Measurements from ENCODE around the gene CD40. TPM values are rescaled to one million over a fixed set of nuclear protein-coding genes. Genes with fewer than 3 reads are reported as not detected.
A peak's percentile ranks its signal among the peaks of the same experiment; 100 is the strongest.

CD40 gene
- total RNA-seq, 2 donors from 2014 or later: 3.6 to 4.2 TPM

DNA sequence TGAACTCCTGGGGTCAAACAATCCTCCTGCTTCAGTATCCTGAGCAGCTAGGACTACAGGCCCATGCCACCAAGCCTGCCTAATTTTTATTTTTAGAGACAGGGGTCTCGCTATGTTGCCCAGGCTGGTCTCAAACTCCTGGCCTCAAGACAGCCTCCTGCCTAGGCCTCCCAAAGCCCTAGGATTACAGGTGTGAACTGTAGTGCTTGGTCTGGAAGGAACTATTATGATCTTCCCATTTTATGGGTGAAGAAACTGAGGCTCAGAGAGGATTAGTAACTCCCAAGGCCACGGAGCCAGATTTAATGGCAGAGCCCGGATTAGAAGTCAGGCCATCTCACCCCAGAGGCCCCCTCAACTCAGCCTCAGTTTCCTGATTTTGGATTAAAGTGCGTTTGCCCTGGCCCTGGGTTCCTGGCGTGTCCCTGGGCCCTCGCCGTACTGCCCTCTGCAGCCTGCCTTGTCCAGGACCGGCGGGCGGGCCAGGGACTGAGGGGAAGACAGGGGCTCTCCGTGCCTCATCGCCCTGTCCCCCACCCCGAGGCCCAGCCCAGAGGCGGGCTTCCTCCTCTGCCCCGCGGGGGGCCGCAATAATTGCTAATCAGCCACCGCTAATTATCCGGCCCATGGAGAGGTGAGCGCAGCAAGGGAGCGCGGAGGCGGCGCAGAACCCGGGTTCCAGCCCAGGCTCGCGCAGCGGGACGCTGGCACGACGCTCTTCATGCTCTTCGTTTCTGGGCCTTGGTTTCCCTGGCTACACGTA lies 34.9 kb downstream of the CD40 start:
- H3K9me3 Mint-ChIP-seq: no peaks in the 10 kb centered on the region
- ATAC-seq (replicated peaks in 1 of 2) (no peak), DNase-seq (no peak)
- H3K27me3 Mint-ChIP-seq (ENCODE audit: low read depth): peaks cover 15% of the 10 kb centered on the region
- H3K36me3 Mint-ChIP-seq (ENCODE audit: insufficient read depth in 2 of 2): no peaks in the 10 kb centered on the region
- H3K4me1 Mint-ChIP-seq (ENCODE audit: low read depth): no peaks in the 10 kb centered on the region
- H3K27ac Mint-ChIP-seq: no peak overlapping the region
- H3K4me3 Mint-ChIP-seq: no peak overlapping the region

DNA sequence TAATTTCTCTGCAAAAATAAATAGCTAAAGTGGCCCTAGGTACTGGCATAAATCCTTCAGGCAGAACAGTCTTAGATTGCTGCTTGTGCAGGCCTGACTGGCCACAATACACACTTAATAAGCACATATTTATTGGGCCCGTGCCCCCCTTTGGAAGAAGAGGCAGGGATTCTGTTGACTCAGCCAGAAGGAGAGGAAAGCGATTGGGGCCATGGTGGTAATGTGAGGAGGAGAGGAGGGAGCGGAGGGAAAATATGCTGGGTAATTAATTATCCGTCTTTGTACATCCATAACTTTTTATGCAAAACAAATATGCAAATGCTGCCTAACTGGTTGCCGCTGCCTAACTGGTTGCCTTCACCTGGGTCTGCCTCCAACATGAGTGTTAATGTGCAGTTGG lies 36.2 kb downstream of the CD40 start:
- no peak for ATAC-seq (replicated peaks in 1 of 2)
- H3K4me1 Mint-ChIP-seq (ENCODE audit: low read depth): no peaks in the 10 kb centered on the region
- H3K4me3 Mint-ChIP-seq: no peak overlapping the region
- H3K36me3 Mint-ChIP-seq (ENCODE audit: insufficient read depth in 2 of 2): no peaks in the 10 kb centered on the region
- peaks cover 15% of the 10 kb centered on the region for H3K27me3 Mint-ChIP-seq (ENCODE audit: low read depth)
- no peak overlapping the region for H3K27ac Mint-ChIP-seq
- no peak for DNase-seq
- H3K9me3 Mint-ChIP-seq: no peaks in the 10 kb centered on the region

DNA sequence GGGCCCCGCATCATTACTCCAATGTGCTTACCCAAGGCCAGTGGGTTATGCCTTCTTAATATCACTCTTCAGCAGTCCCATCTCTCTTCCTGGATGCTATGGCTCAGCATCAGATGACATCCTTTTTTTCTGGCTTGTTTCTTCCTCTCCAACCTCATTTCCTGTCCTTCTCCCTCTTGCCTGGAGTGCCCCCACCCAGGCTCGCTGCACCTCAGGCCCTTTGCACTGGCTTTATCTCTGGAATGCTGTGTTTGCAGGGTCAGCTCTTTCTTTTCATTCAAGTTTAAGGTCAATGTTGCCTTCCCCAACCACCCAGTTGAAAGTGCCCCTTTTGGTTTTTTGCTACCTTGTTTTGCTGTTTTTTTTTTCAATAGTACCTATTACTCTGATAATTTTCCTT lies 36.7 kb downstream of the CD40 start:
- Mint-ChIP-seq H3K4me1 (ENCODE audit: low read depth) (no peaks in the 10 kb centered on the region), H3K27ac (no peak overlapping the region), H3K36me3 (ENCODE audit: insufficient read depth in 2 of 2) (no peaks in the 10 kb centered on the region), H3K27me3 (ENCODE audit: low read depth) (peaks cover 15% of the 10 kb centered on the region), H3K4me3 (no peak overlapping the region), H3K9me3 (no peaks in the 10 kb centered on the region)
- DNase-seq (no peak), ATAC-seq (replicated peaks in 1 of 2) (no peak)

DNA sequence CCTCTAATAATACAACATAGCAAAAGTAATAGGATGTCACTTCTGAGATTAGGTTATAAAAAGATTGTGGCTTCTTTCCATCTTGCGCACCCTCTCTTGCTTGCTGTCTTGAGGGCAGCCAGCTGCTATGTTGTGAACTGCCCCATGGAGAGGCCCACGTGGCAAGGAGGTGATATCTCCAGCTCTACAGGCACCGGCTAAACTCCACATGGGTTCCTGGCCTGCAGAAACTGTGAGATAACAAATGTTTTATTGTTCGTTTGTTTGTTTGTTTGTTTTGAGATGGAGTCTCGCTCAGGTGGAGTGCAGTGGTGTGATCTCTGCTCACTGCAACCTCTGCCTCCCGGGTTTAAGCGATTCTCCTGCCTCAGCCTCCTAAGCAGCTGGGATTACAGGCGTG lies 38.0 kb downstream of the CD40 start:
- Mint-ChIP-seq H3K36me3 (ENCODE audit: insufficient read depth in 2 of 2) (no peaks in the 10 kb centered on the region), H3K27me3 (ENCODE audit: low read depth) (peaks cover 15% of the 10 kb centered on the region), H3K9me3 (no peaks in the 10 kb centered on the region), H3K4me1 (ENCODE audit: low read depth) (no peaks in the 10 kb centered on the region), H3K4me3 (no peak overlapping the region), H3K27ac (no peak overlapping the region)
- ATAC-seq (replicated peaks in 1 of 2) (no peak), DNase-seq (no peak)

DNA sequence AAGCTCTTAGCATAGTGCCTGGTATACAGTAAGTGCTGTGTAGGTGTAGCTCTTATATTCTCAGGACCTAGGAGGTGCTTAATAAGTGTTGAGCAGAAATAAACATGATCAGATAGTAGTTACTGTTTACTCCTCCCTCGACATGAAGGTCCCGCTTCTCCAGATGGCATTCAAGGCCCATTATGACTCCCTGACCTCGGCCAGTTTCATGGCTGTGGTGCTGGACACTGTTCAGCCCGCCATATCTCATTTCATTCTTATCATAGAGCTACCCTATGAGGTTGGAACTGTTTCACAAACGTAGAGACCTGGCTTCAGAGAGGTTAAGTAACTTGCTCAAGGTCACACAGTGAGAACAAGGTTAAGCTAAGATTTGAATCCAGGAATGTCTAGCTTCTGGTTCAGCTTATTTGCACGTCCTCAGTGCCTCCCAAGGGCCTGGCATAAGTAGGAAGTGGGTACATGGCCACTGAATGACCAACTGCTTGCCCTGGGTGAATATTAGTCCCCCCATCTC lies 39.0 kb downstream of the CD40 start:
- peaks cover 15% of the 10 kb centered on the region for H3K27me3 Mint-ChIP-seq (ENCODE audit: low read depth)
- no peaks in the 10 kb centered on the region for H3K4me1 Mint-ChIP-seq (ENCODE audit: low read depth)
- H3K9me3 Mint-ChIP-seq: no peaks in the 10 kb centered on the region
- no peaks in the 10 kb centered on the region for H3K36me3 Mint-ChIP-seq (ENCODE audit: insufficient read depth in 2 of 2)
- DNase-seq: no peak
- H3K27ac Mint-ChIP-seq: no peak overlapping the region
- H3K4me3 Mint-ChIP-seq: no peak overlapping the region
- no peak for ATAC-seq (replicated peaks in 1 of 2)

DNA sequence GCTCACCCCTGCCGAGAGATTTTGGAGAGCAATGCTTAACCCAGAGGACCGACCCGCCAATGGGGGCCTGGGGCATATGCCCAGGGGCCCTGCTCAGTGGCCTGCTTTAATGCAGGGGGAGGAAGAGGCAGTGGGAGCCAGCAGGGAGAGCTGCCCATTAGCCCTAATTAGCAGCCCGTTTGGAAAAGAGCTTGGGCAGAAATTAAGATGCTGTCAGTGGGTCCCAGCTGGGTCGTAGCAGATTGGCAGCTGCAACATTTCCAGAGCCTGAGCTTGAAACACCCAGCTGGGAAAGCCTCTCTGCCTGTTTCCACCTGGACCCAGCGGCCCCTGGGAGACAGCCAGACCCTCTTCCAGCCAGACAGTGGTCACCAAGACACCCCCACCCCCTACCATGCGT lies 39.5 kb downstream of the CD40 start:
- Mint-ChIP-seq H3K9me3 (no peaks in the 10 kb centered on the region), H3K4me1 (ENCODE audit: low read depth) (no peaks in the 10 kb centered on the region), H3K36me3 (ENCODE audit: insufficient read depth in 2 of 2) (no peaks in the 10 kb centered on the region), H3K4me3 (no peak overlapping the region), H3K27me3 (ENCODE audit: low read depth) (peaks cover 15% of the 10 kb centered on the region), H3K27ac (no peak overlapping the region)
- no peak for DNase-seq
- ATAC-seq (replicated peaks in 1 of 2): no peak

DNA sequence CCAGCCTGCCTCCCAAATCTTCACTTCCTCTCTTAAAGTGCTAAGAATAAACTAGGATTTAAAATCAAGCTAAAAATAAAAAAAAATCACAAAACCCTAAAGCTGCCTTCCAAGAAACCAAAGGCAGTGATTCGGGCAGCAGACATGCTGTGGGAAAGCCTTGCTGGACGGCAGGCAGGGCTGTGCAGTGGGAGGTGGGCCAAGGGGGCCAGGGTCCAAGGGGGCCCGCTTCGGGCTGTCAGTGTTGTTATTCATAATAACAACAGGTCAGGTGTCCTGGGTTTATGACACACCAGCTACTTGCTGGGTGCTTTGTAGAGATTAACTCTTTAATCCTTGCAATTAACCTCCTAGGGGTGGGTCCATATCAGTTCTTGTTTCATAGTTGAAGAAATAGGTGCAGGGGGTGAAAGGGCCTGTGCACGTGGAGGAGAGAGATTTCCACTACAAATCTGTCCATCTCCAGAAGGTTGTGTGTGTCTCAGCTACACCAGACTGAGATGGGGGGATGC lies 40.4 kb downstream of the CD40 start:
- H3K27me3 Mint-ChIP-seq (ENCODE audit: low read depth): peaks cover 15% of the 10 kb centered on the region
- no peaks in the 10 kb centered on the region for H3K36me3 Mint-ChIP-seq (ENCODE audit: insufficient read depth in 2 of 2)
- DNase-seq (no peak), ATAC-seq (replicated peaks in 1 of 2) (no peak)
- H3K4me1 Mint-ChIP-seq (ENCODE audit: low read depth): no peaks in the 10 kb centered on the region
- no peaks in the 10 kb centered on the region for H3K9me3 Mint-ChIP-seq
- no peak overlapping the region for H3K4me3 Mint-ChIP-seq
- H3K27ac Mint-ChIP-seq: no peak overlapping the region

DNA sequence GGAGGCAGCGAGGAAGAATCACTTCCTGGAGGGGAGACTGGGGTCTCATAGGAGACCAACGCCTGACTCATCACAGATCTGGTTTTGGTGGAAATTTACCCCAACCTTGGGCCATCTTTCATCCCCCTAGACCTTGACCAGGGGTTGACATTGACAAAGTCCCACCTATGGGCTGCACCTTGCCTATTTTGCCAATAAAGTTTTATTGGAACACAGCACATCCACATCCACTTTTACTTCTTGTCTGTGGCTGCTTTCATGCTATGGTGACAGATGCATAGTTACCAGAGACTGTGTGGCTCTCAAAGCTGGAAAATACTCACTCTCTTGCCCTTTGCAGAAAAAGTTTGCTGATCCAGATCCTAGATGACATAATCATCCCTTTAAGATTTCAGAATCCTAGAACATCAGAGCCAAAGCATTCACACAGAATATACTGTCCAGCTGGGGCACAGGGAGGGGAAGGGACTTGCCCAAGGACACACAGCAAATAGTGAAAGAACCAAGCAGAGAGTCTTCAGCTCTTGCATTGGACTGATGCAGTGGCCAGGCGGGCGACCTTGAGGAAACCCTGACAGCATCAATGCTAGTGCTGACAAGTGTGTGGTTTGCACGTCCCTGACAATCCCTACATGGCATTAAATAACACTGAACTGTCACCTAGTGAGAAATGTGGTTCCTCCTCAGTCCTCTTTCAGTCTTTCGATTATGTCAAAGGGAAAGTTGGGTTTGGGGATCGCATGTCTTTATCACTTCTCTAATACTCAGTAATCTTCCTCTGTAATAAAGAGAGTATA lies 41.2 kb downstream of the CD40 start:
- DNase-seq (no peak), ATAC-seq (replicated peaks in 1 of 2) (peak in 1 of 2 donors; percentile 48)
- H3K36me3 Mint-ChIP-seq (ENCODE audit: insufficient read depth in 2 of 2): no peaks in the 10 kb centered on the region
- H3K9me3 Mint-ChIP-seq: no peaks in the 10 kb centered on the region
- no peak overlapping the region for H3K27ac Mint-ChIP-seq
- H3K4me3 Mint-ChIP-seq: no peak overlapping the region
- no peaks in the 10 kb centered on the region for H3K4me1 Mint-ChIP-seq (ENCODE audit: low read depth)
- peaks cover 22% of the 10 kb centered on the region for H3K27me3 Mint-ChIP-seq (ENCODE audit: low read depth)

DNA sequence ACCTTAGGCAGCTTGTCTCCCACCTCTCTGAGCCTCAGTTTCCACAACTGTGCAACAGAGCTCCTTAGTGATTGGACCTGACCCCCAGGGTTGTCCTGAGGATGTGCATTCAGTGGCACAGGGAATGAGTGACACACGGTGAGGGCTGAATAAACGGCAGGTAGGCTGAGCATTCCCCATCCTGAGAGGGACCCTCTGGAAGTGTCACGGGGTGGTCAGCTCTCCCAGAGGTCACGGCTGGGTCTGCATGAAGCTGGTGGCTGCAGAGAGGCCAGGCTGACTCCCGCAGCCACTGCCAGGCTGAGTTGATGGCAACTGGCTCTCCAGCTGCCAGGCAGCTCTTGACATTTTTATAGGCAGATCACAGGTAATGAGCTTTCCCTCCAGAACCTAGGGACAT lies 42.5 kb downstream of the CD40 start:
- peaks cover 17% of the 10 kb centered on the region for H3K27me3 Mint-ChIP-seq (ENCODE audit: low read depth)
- no peak overlapping the region for H3K4me3 Mint-ChIP-seq
- ATAC-seq (replicated peaks in 1 of 2): no peak
- H3K9me3 Mint-ChIP-seq: no peaks in the 10 kb centered on the region
- no peaks in the 10 kb centered on the region for H3K36me3 Mint-ChIP-seq (ENCODE audit: insufficient read depth in 2 of 2)
- no peak for DNase-seq
- no peak overlapping the region for H3K27ac Mint-ChIP-seq
- H3K4me1 Mint-ChIP-seq (ENCODE audit: low read depth): no peaks in the 10 kb centered on the region

DNA sequence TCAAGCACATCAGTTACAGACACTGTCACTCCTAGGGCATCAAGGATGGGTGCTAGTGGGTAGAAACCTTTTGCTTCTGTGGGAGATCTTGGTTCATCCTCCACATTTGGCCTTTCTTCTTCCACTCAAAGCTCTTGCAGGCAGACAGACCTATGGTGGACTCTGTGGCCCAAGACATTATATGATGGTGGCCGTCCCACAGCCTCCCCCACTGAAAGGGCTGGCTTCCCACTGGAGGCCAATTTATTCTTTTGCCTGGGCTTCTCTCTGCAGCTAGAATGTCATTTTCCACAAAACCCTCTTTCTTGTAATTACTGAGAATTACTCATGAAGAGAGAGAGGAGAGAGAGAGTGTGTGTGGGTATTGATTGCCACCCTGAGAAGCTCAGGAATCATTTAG lies 43.8 kb downstream of the CD40 start:
- DNase-seq: no peak
- no peak for ATAC-seq (replicated peaks in 1 of 2)
- peaks cover 23% of the 10 kb centered on the region for H3K27me3 Mint-ChIP-seq (ENCODE audit: low read depth)
- no peak overlapping the region for H3K4me3 Mint-ChIP-seq
- H3K36me3 Mint-ChIP-seq (ENCODE audit: insufficient read depth in 2 of 2): no peaks in the 10 kb centered on the region
- H3K4me1 Mint-ChIP-seq (ENCODE audit: low read depth): no peaks in the 10 kb centered on the region
- H3K9me3 Mint-ChIP-seq: no peaks in the 10 kb centered on the region
- no peak overlapping the region for H3K27ac Mint-ChIP-seq

DNA sequence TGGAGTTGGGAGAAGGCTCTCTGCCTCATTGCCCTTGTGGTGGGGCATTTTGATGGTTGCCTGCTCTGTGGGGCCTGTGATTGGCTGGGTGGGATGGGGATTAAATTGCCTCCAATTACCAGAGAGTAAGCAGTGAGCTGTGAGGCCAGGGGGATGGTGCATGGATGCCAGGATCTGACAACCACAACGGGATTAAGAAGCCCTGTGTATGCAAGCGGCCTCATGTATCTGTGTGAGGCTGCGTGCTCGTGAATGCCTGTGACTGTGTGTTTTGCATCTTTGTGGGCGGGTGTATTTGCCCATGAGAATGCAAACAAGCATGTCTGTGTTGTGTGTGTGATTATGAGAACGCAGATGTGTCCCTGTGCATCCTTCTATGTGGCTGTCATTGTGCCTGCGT lies 46.1 kb downstream of the CD40 start:
- no peak for DNase-seq
- H3K36me3 Mint-ChIP-seq (ENCODE audit: insufficient read depth in 2 of 2): no peaks in the 10 kb centered on the region
- no peaks in the 10 kb centered on the region for H3K9me3 Mint-ChIP-seq
- H3K27me3 Mint-ChIP-seq (ENCODE audit: low read depth): peaks cover 24% of the 10 kb centered on the region
- no peak for ATAC-seq (replicated peaks in 1 of 2)
- H3K27ac Mint-ChIP-seq: no peak overlapping the region
- H3K4me3 Mint-ChIP-seq: no peak overlapping the region
- H3K4me1 Mint-ChIP-seq (ENCODE audit: low read depth): no peaks in the 10 kb centered on the region

DNA sequence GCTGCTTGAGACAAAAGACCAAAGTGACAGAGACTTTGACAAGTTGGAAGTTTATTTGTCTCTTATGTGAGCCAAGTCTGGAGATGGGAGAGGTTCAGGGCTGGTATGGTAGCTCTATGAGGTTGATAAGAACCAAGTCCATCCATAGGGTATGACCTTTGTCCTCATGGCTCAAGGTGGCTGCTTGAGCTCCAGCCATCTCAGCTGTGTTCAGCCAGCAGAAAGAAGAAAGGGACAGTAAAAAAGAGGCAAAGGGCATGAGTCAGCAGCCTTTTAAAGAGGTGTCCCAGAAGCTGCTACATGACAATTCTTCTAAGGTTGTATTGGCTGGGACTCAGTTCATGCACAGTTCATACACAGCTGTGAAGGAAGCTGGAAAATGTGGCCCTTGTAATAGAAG lies 49.0 kb downstream of the CD40 start:
- peaks cover 25% of the 10 kb centered on the region for H3K27me3 Mint-ChIP-seq (ENCODE audit: low read depth)

DNA sequence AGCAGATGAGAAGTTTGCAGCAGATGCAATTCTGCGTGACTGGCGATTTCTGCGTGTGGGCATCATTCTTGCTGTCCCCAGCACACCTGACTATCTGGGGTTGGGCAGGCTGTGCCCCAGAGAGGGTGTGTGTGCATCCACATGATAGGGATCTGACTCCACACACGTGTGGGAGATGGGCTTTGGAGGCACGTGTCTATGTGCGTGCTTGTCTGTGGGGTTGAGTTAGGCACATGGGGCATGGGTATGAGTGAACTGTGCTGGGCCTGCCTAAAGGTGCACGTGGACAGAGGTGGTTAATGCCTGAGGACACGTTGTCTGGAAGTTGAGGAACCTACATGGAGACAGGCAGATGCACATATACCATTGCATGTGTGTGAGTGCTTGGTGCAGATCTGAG lies 50.3 kb downstream of the CD40 start:
- Mint-ChIP-seq H3K4me1 (ENCODE audit: low read depth) (no peaks in the 10 kb centered on the region), H3K4me3 (no peak overlapping the region), H3K27ac (no peak overlapping the region), H3K27me3 (ENCODE audit: low read depth) (peaks cover 38% of the 10 kb centered on the region), H3K36me3 (ENCODE audit: insufficient read depth in 2 of 2) (no peaks in the 10 kb centered on the region), H3K9me3 (no peaks in the 10 kb centered on the region)
- DNase-seq (no peak), ATAC-seq (replicated peaks in 1 of 2) (no peak)

More for the DNA sequence above, 49.0 kb downstream of the CD40 start:
- Mint-ChIP-seq H3K4me1 (ENCODE audit: low read depth) (no peaks in the 10 kb centered on the region), H3K36me3 (ENCODE audit: insufficient read depth in 2 of 2) (no peaks in the 10 kb centered on the region), H3K4me3 (no peak overlapping the region), H3K9me3 (no peaks in the 10 kb centered on the region), H3K27ac (no peak overlapping the region)
- ATAC-seq (replicated peaks in 1 of 2) (no peak), DNase-seq (no peak)

Data from activated T-cell treated with anti-CD3 and anti-CD28 coated beads, Interleukin-2, amount 50 U/mL, for 72 hours (primary cell).